MM.1S (cell line): ENCODE measurements around the gene RGS12.

Experiments
- DNase-seq: peaks from one replicate; pipeline ENCODE4 v3.0.0-alpha.2; 2015
- H2AFZ ChIP-seq: fragments of 300-600 bp; sonication (generic); 2 replicates; pipeline ENCODE4 v1.6.0; 2016; ENCODE audit warnings: antibody characterized with exemption, low read length
- H3F3A ChIP-seq: fragments of 300-600 bp; sonication (generic); 2 replicates; pipeline ENCODE4 v1.6.1; 2016; ENCODE audit warnings: mild to moderate bottlenecking, antibody characterized with exemption, low read length, moderate library complexity, mixed read lengths; ENCODE audit not compliant: insufficient read depth
- H3K27ac ChIP-seq: fragments of 300-600 bp; sonication (generic); 2 replicates; pipeline ENCODE4 v1.5.1; 2016; ENCODE audit warnings: mild to moderate bottlenecking, low read length
- H3K27me3 ChIP-seq: fragments of 300-600 bp; sonication (generic); replicated peaks from 2 replicates; pipeline ENCODE4 v1.6.0; 2016; ENCODE audit warnings: low read length; ENCODE audit not compliant: insufficient read depth
- H3K36me3 ChIP-seq: fragments of 300-600 bp; sonication (generic); replicated peaks from 2 replicates; pipeline ENCODE4 v1.6.1; 2016; ENCODE audit warnings: mild to moderate bottlenecking, low read length, mixed read lengths; ENCODE audit not compliant: insufficient read depth
- H3K4me1 ChIP-seq: fragments of 300-600 bp; sonication (generic); 2 replicates; pipeline ENCODE4 v1.6.1; 2016; ENCODE audit warnings: low read length, mixed read lengths
- H3K4me2 ChIP-seq: fragments of 300-600 bp; sonication (generic); 2 replicates; pipeline ENCODE4 v1.6.0; 2016; ENCODE audit warnings: low read depth, low read length
- H3K4me3 ChIP-seq: fragments of 300-600 bp; sonication (generic); 2 replicates; pipeline ENCODE4 v1.5.1; 2016; ENCODE audit warnings: low read length, mixed read lengths
- H3K79me2 ChIP-seq: fragments of 300-600 bp; sonication (generic); 2 replicates; pipeline ENCODE4 v1.6.1; 2016; ENCODE audit warnings: mixed run types, low read length, mixed read lengths
- H3K9ac ChIP-seq: fragments of 300-600 bp; sonication (generic); 2 replicates; pipeline ENCODE4 v1.6.1; 2016; ENCODE audit warnings: low read length, mixed read lengths
- H3K9me2 ChIP-seq: fragments of 300-600 bp; sonication (generic); replicated peaks from 2 replicates; pipeline ENCODE4 v1.6.1; 2016; ENCODE audit warnings: mild to moderate bottlenecking, low read length, mixed read lengths; ENCODE audit not compliant: insufficient read depth
- H3K9me3 ChIP-seq: fragments of 300-600 bp; sonication (generic); replicated peaks from 2 replicates; pipeline ENCODE4 v1.6.1; 2016; ENCODE audit warnings: mild to moderate bottlenecking, low read length, mixed read lengths; ENCODE audit not compliant: insufficient read depth
- H4K20me1 ChIP-seq: fragments of 300-600 bp; sonication (generic); 2 replicates; pipeline ENCODE4 v1.6.1; 2016; ENCODE audit warnings: mild to moderate bottlenecking, low read length, moderate library complexity, mixed read lengths; ENCODE audit not compliant: insufficient read depth
- CTCF ChIP-seq: fragments of 300-600 bp; sonication (generic); IDR thresholded peaks from 2 replicates; pipeline ENCODE4 v1.5.1; 2016; ENCODE audit warnings: antibody characterized with exemption, low read length, mixed read lengths
- EZH2 ChIP-seq: fragments of 300-600 bp; sonication (generic); optimal IDR thresholded peaks from 2 replicates; pipeline ENCODE3; 2017; ENCODE audit warnings: low read depth, mild to moderate bottlenecking, antibody characterized with exemption, low read length, mixed read lengths
- EZH2phosphoT487 ChIP-seq: fragments of 300-600 bp; sonication (generic); IDR thresholded peaks from 2 replicates; pipeline ENCODE4 v1.6.1; 2018; ENCODE audit warnings: antibody characterized with exemption, low read length

RGS12 gene

DNA sequence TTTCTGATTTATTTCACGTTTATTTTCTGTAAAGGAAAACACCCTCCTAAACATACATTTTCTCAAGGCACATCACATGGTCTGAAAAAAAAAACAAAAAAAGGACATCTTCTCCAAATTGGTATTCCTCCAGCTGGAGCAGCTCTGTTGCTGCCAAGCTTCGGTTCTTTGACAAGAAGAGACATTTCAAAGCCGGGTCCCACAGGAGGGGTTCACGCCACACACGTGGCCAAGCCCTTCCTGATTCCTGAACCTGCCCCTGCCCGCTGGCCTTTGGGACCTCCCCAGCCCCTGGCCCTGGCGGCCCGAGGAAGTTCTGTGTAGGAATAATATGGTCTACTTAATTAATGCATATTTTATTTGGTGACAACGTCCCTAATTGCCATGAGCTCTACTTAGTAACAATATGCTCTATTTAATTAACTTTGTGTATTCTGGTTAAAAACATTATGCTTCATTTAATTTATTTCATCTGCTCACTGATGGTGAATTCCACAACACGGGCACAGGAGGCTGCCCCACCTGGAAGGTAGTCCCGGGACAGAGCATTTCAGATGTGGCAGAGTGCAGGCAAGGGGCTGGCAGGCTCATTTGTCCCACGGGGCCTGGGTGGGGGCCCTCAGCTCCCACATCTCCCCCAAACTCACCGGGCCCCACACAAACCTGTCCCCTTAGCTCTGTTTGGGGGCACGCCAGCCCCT is 5.4 kb upstream of the RGS12 start:
- Histone ChIP-seq H3K27ac (no peak overlapping the region), H3K9me2 (no peaks in the 10 kb centered on the region), H3K4me1 (peaks cover 17% of the 10 kb centered on the region), H3K36me3 (no peaks in the 10 kb centered on the region), H2AFZ (no peak overlapping the region), H3K4me3 (no peak overlapping the region), H3F3A (peaks cover 7% of the 10 kb centered on the region; the same call in 1 of the 2 replicates), H3K27me3 (peaks cover 24% of the 10 kb centered on the region), H3K79me2 (no peaks in the 10 kb centered on the region), H4K20me1 (no peaks in the 10 kb centered on the region), H3K4me2 (no peak overlapping the region), H3K9ac (no peak overlapping the region), H3K9me3 (no peaks in the 10 kb centered on the region)
- TF ChIP-seq EZH2 = no peak
- TF ChIP-seq CTCF = no peak
- TF ChIP-seq EZH2phosphoT487 = no peak
- no peak for DNase-seq

- TF ChIP-seq CTCF (no peak), EZH2phosphoT487 (no peak), EZH2 (no peak)
- Histone ChIP-seq H3K27me3 (peaks cover 18% of the 10 kb centered on the region), H3K4me3 (no peak overlapping the region), H3K9ac (no peak overlapping the region), H3K4me2 (no peak overlapping the region), H3K9me2 (no peaks in the 10 kb centered on the region), H2AFZ (no peak overlapping the region), H3K79me2 (no peaks in the 10 kb centered on the region), H3F3A (peaks cover 7% of the 10 kb centered on the region; the same call in 1 of the 2 replicates), H4K20me1 (no peaks in the 10 kb centered on the region), H3K36me3 (no peaks in the 10 kb centered on the region), H3K4me1 (peaks cover 17% of the 10 kb centered on the region), H3K27ac (no peak overlapping the region), H3K9me3 (no peaks in the 10 kb centered on the region)
- DNase-seq = no peak
Observed at GRCh38 chr4:3287972-3288570, 4.8 kb upstream of the RGS12 start.

GRCh38 chr4:3288571-3289094 is 4.2 kb upstream of the RGS12 start:
- no peak overlapping the region for H3K9ac ChIP-seq
- TF ChIP-seq EZH2 (no peak), EZH2phosphoT487 (no peak), CTCF (no peak)

More at GRCh38 chr4:3288571-3289094, 4.2 kb upstream of the RGS12 start:
- Histone ChIP-seq H3K4me1 (peaks cover 17% of the 10 kb centered on the region), H3K27me3 (peaks cover 12% of the 10 kb centered on the region), H3F3A (peaks cover 7% of the 10 kb centered on the region; the same call in 1 of the 2 replicates), H3K27ac (no peak overlapping the region), H4K20me1 (no peaks in the 10 kb centered on the region), H3K9me3 (no peaks in the 10 kb centered on the region), H3K36me3 (no peaks in the 10 kb centered on the region), H3K4me3 (no peak overlapping the region), H3K9me2 (no peaks in the 10 kb centered on the region), H2AFZ (no peak overlapping the region), H3K79me2 (peaks cover 3% of the 10 kb centered on the region), H3K4me2 (no peak overlapping the region)
- no peak for DNase-seq
